OCI-M2 (cell line): ENCODE data around the gene MEIOC.
"Not testable (repeated sequence)": the region's sequence is repeated elsewhere in the genome, so short reads cannot be mapped to it uniquely, and the experiment has no call there.

Experiments
- DNase-seq: peaks from one replicate; lab custom pipeline; 2025; ENCODE audit not compliant: unreplicated experiment; lab: John Stamatoyannopoulos, UW

The MEIOC gene

GRCh38 chr17:44646280-44646679 is 10.0 kb upstream of the MEIOC start:
- DNase-seq, result no peak

DNA sequence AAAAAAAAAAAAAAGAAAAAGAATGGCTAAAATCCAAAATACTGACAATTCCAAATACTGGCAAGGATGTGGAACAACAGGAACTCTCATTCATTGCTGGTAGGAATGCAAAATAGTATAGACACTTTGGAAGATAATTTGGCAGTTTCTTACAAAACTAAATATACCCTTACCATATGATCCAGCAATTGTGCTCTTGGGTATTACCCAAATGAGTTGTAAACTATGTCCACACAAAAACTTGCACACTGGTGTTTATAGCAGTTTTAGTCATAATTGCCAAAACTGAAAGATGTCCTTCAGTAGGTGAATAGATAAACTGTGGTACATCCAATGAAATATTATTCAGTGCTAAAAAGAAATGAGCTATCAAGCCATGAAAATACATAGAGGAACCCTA is 8.5 kb upstream of the MEIOC start:
- DNase-seq, result no peak

GRCh38 chr17:44648963-44649362 is 7.3 kb upstream of the MEIOC start:
- DNase-seq, result no peak

GRCh38 chr17:44651228-44651627 is 5.0 kb upstream of the MEIOC start:
- no peak for DNase-seq

GRCh38 chr17:44652727-44653126 is 3.5 kb upstream of the MEIOC start:
- no peak for DNase-seq

DNA sequence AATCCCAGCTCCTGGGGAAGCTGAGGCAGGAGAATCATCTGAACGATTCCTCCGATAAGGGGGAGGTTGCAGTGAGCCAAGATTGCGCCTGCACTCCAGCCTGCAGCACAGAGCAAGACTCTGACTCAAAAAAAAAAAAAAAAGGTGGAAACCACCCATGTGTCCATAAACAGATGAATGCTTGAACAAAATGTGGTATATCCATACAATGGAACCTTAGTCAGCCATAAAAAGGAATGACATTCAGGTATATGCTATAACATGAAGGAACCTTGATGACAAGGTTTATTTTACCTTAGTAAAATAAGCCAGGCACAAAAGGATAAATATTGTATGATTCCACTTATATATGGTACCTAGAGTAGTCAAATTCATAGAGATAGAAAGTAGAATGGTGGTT is 2.9 kb upstream of the MEIOC start:
- DNase-seq, result no peak

DNA sequence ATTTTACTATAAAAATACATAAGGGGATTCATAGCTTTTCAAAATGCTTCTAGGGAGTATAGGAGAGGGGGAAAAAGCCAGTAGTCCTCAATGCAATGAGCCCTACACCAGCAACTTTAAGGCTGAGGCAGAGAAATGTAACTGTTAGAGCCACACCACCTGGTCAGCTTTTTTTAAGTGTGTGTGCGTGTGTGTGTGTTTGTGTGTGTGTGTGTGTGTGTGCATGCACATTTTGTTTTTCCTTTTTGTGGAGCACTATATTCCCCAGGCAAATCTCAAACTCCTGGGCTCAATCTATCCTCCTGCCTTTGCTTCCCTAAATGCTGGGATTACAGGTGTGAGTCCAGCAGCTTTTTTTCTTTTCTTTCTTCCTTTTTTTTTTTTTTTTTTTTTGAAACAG is 2.3 kb upstream of the MEIOC start:
- DNase-seq, result no peak

DNA sequence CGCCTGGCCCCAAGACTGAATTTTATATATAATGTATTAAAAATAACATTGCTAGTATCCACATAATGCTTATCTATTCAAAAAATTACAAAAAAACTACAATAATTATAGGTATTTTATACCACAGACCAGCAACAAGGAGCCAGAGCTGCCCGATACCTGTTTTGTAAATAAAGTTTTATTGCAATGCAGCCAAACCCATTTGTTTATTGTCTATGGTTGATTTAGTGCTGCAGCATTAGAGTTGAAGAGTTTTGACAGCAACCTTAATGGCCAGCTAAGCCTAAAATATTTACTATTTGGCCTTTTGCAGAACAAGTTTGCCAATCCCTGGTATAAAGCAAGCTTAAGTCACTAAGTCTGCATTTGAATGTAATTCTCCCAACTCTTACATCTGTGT is 5.6 kb downstream of the MEIOC start:
- DNase-seq, result no peak

DNA sequence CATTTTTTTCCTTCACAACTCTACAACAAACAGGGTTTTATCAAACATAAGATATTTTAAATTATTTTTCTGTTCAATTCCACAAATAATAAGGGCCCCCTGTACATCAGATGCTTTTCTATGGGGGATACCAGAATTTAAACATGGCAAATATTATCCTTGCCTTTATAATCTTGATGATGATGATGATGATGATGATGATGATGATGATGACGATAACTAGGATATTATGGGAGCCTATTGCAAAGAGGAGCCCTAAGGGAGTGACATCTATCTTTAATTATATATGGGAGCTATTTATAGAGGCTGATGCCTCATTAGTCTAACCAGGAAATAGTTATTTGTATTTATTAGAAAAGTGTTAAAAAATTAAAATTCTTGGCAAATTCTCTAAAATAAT is 6.8 kb downstream of the MEIOC start:
- no peak for DNase-seq

DNA sequence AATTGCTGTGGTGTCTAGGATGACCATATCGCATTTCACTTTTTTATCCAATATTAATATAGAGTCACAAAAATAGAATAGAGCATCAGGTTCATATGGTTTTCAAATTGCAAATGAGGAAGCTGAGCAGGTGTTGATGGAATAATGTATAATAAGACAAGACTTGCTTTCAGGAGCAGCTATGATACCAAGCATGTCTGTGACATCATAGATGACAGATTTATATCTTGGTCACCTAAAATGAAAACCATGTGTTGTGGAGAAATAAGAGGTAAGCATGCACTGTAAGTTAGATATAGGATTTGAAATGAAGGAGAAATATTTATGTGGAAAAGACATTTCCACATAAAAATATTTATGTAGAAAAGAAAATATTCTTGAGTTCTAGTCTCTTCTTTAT is 8.6 kb downstream of the MEIOC start:
- no peak for DNase-seq

- no peak for DNase-seq
Observed at GRCh38 chr17:44666006-44666405, 9.7 kb downstream of the MEIOC start.

DNA sequence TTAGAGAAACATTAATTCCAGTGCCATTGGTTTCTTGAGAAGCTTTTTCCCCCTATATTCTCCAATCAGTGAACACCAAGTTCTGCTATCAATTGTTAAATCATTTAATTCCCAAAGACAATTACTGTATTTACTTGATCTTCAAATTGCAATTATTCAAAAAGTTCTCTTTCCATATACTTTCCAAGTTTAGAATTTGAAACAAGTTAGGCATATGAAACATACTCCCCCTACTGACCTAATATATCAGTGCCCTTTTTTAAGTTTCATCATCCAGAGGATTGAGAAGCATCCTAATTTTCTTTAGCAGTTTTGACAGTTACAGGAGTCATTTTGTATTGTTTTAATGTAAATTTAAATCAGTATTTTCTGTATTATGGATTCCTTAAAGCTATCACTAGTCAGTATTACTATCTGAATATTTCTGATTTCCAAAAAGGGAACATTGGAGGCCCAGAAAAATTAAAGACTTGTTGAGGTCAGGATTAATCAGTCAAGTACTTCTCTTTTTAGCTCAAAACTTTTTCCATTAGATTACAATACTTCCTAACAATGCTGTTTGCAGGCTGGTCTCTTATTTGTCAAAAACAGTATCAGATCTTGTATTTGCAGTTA is 16.3 kb downstream of the MEIOC start:
- DNase-seq, result peak; percentile 6

DNA sequence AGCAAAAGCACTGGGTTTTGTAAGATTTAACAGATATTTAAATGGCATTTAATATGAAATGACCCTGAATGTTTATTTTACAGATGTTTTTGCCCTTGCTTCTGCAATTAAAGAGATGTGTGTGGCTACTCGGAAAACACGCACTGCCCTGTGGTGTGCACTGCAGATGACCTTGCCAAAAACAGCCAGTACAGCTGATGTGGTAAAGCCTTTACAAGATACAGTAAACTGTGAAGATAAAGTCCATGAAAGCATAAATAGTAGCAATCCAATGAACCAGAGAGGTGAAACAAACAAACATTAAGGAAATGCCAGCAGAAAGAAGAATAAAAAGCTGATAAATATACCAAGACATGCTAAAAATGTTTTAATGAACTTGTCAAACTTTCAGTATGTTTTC is 17.6 kb downstream of the MEIOC start:
- no peak for DNase-seq

DNA sequence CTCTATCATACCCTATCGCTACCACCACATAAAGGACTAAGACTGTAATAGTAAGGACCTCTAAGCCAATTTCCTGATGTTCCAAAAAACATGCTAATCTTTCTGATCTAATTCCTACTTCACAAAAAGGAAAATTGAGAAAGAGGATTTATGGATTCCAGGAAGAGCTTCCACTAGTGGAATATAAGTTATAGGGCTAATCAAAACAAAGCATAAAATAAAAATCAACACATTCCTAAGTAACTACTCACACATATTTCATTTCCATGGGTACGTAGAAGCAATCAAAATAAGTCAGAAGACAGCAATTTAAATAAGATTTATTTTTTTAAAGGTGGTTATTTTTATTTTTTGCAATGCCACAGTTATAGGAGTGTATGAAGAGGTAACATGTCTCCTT is 20.9 kb downstream of the MEIOC start:
- no peak for DNase-seq

GRCh38 chr17:44683303-44683702 is 27.0 kb downstream of the MEIOC start:
- not testable (repeated sequence) for DNase-seq

DNA sequence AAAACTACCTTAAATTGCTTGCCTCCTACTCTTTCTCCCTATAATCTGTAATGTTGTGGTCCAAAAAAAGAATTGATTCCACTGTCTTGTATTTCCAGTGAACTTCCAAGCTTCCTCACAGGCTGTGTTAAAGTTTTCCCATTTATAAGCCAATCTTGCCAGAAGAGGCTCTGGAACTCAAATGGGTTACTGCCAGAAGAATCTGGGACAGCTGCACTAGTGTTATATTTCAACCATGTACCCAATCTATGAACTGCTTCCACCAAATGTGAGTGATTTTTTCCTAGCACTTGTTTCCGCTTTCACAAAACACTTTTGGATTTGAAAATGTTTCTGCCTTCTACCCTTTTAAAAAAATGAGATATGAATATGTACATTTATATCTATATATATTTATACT is 31.5 kb downstream of the MEIOC start:
- no peak for DNase-seq

DNA sequence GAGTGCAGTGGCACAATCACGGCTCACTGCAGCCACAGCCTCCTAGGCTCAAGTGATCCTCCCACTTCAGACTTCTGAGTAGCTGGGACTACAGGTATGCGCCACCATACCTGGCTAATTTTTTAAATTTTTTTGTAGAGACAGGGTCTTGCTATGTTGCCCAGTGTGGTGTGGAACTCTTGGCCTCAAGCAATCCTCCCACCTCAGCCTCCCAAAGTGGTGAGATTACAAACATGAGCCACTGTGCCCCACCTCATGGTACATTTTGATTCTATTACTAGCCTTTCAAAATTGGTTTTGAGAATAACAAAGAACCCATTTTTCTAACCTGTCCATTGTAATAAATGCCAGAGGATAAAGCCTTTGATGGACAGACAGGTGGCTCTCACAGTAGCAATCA is 31.9 kb downstream of the MEIOC start:
- DNase-seq, result no peak

- DNase-seq, result no peak
Observed at GRCh38 chr17:44688675-44689476, 32.6 kb downstream of the MEIOC start.

GRCh38 chr17:44689477-44690217 is 33.4 kb downstream of the MEIOC start, which contains the start of gene CCDC43:
TSS of gene CCDC43 (minus strand) at chr17:44689776. CDS start at chr17:44689753, 23 bp downstream.
- peak; percentile 38 for DNase-seq

DNA sequence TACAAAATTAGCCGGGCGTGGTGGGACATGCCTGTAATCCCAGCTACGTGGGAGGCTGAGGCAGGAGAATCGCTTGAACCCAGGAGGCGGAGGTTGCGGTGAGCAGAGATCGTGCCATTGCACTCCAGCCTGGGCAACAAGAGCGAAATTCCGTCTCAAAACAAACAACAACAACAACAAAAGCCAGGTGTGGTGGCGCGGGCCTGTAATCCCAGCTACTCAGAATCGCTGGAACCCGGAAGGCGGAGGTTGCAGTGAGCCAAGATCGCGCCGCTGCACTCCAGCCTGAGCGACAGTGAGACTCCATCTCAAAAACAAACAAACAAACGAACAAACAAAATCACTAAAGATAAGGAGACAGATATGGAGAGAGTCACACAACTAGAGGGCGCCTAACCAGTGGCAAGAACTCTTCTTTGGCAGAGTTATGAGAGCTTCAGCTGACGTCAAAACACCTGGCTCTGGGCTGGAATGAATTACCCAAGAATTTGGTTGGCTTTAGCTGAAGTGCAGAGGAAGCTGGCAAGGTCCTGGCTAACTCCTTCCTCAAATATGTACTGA is 34.6 kb downstream of the MEIOC start:
- DNase-seq, result not testable (repeated sequence)

GRCh38 chr17:44693609-44694008 is 37.3 kb downstream of the MEIOC start:
- DNase-seq, result no peak

GRCh38 chr17:44700288-44700687 is 44.0 kb downstream of the MEIOC start:
- DNase-seq, result not testable (repeated sequence)
